ENCODE measurements around the gene ITGA8. TPM values are rescaled to one million over a fixed set of nuclear protein-coding genes. Genes with fewer than 3 reads are reported as not detected.
"Not testable (repeated sequence)": the region's sequence is repeated elsewhere in the genome, so short reads cannot be mapped to it uniquely, and the experiment has no call there.

ITGA8 gene
- total and polyA plus RNA-seq, 9 of the 15 experiments (the other 6 are each of a cell fraction or from before 2014, with no cell fraction given), result 0.01 to 0.07 (median 0.04) TPM; not detected in 5

DNA sequence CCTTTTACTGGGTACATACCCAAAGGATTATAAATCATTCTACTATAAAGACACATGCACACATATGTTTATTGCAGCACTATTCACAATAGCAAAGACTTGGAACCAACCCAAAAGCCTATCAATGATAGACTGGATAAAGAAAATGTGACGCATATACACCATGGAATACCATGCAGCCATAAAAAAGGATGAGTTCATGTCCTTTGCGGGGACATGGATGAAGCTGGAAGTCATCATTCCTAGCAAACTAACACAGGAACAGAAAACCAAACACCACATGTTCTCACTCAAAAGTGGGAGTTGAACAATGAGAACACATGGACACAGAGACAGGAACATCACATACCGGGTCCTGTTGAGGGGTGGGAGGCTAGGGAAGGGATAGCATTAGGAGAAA lies 88.5 kb downstream of the ITGA8 start:
- H3K79me2 ChIP-seq (ENCODE audit: control insufficient read depth, insufficient read depth, low read length); in situ Hi-C loops (cut with MboI); BruUV-seq (replicated peaks); H3K4me2 ChIP-seq (ENCODE audit: insufficient read depth, low read length); intact Hi-C loops (cut with micrococcal nuclease); POLR2A ChIA-PET; H3K4me1 ChIP-seq (replicated peaks in 1 of 2; ENCODE audit: control insufficient read depth in 2 of 2, insufficient read depth in 2 of 2, low read length in 2 of 2); H3K36me3 ChIP-seq (ENCODE audit: control insufficient read depth, insufficient read depth, low read length); H3K27me3 ChIP-seq (ENCODE audit: control insufficient read depth in 2 of 2, insufficient read depth in 2 of 2, low read length in 2 of 2); FAIRE-seq; H3K9me3 ChIP-seq (replicated peaks; ENCODE audit: control insufficient read depth, insufficient read depth, low read depth, low read length); H3K27ac ChIP-seq (ENCODE audit: extremely low read depth, low read depth, low read length); H4K20me1 ChIP-seq (replicated peaks; ENCODE audit: control insufficient read depth, insufficient read depth, low read length); H3K9ac ChIP-seq (ENCODE audit: insufficient read depth in 1 of 2, low read depth in 2 of 2, low read length in 2 of 2); H3K9me1 ChIP-seq (ENCODE audit: control insufficient read depth, insufficient read depth, low read length); ATAC-seq; DNase-seq (ENCODE audit: extremely low read depth in 1 of 4, low spot score in 3 of 4); H2AFZ ChIP-seq (ENCODE audit: low read depth, low read length); CTCF ChIA-PET (ENCODE audit: low intra/inter-chr PET ratio); H3K4me3 ChIP-seq: not testable (repeated sequence)
- WGBS (ENCODE audit: insufficient coverage, low coverage, missing lambda C conversion rate), result 11% methylated on average over 3 of the region's 3 CpGs
- TF ChIP-seq ZNF146 (CRISPR knock-in tag; IDR thresholded peaks at IDR 0.05; ENCODE audit: unreplicated experiment), result peak; percentile 82

DNA sequence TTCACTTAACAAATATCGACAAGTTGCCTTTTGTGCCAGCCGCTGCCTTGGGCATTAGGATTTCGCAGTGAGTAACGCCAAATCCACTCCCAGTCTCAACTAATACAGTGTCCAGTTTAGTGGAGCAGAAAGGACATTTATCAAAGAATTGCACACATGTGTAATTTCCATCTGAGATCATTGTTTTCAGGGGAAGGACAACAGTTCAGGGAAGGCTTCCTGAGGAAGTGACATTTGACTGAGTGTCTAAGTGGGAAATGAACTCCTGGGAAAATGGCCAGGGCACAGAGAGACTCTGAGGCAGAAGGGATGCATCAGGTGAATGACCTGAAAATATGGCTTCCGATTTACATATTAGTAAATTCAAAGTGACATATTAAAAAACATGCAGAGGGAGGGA lies 89.4 kb downstream of the ITGA8 start:
- H3K9me1 ChIP-seq (ENCODE audit: control insufficient read depth, insufficient read depth, low read length), result no peaks in the 10 kb centered on the region
- intact Hi-C loops (cut with micrococcal nuclease) (no loop called here), in situ Hi-C loops (cut with MboI) (no loop called here)
- POLR2A ChIA-PET, result no interaction called here
- no peak overlapping the region for H3K4me3 ChIP-seq
- ATAC-seq, result no peak
- no peak for DNase-seq (ENCODE audit: extremely low read depth in 1 of 4, low spot score in 3 of 4)
- 7% methylated on average over 5 of the region's 5 CpGs for WGBS (ENCODE audit: insufficient coverage, low coverage, missing lambda C conversion rate)
- no peak for FAIRE-seq
- TF ChIP-seq NONO (IDR thresholded peaks at IDR 0.05; ENCODE audit: low read depth in 2 of 2, low read length in 1 of 2) (no peak), TEAD2 (tag; IDR thresholded peaks at IDR 0.05) (no peak), GATAD2A (IDR thresholded peaks at IDR 0.05) (no peak), NCOR1 (IDR thresholded peaks at IDR 0.05) (no peak), SRSF7 (optimal IDR thresholded peaks at IDR 0.05; ENCODE audit: low read depth, low read length) (no peak), DNMT1 (IDR thresholded peaks at IDR 0.05) (no peak)
- TF ChIP-seq, protein P1, sequence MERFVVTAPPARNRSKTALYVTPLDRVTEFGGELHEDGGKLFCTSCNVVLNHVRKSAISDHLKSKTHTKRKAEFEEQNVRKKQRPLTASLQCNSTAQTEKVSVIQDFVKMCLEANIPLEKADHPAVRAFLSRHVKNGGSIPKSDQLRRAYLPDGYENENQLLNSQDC (CRISPR knock-in tag; IDR thresholded peaks at IDR 0.05), result no peak
- TF ChIP-seq, protein P2, sequence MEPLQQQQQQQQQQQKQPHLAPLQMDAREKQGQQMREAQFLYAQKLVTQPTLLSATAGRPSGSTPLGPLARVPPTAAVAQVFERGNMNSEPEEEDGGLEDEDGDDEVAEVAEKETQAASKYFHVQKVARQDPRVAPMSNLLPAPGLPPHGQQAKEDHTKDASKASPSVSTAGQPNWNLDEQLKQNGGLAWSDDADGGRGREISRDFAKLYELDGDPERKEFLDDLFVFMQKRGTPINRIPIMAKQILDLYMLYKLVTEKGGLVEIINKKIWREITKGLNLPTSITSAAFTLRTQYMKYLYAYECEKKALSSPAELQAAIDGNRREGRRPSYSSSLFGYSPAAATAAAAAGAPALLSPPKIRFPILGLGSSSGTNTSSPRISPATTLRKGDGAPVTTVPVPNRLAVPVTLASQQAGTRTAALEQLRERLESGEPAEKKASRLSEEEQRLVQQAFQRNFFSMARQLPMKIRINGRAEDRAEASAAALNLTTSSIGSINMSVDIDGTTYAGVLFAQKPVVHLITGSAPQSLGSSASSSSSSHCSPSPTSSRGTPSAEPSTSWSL (CRISPR knock-in tag; IDR thresholded peaks at IDR 0.05; ENCODE audit: borderline replicate concordance), result no peak
- H3K4me1 ChIP-seq (replicated peaks in 1 of 2; ENCODE audit: control insufficient read depth in 2 of 2, insufficient read depth in 2 of 2, low read length in 2 of 2), result peaks cover 0 to 5% of the 10 kb centered on the region in 2 experiments; a peak in 1 of 5 replicates
- no peak overlapping the region for H3K4me2 ChIP-seq (ENCODE audit: insufficient read depth, low read length)
- no TSS peak for BruUV-seq (replicated peaks)
- no peaks in the 10 kb centered on the region for H3K36me3 ChIP-seq (ENCODE audit: control insufficient read depth, insufficient read depth, low read length)
- H2AFZ ChIP-seq (ENCODE audit: low read depth, low read length), result no peak overlapping the region
- no peaks in the 10 kb centered on the region for H3K9me3 ChIP-seq (replicated peaks; ENCODE audit: control insufficient read depth, insufficient read depth, low read depth, low read length)
- CTCF ChIA-PET (ENCODE audit: low intra/inter-chr PET ratio), result no interaction called here
- no peak overlapping the region for H3K9ac ChIP-seq (ENCODE audit: insufficient read depth in 1 of 2, low read depth in 2 of 2, low read length in 2 of 2)
- H4K20me1 ChIP-seq (replicated peaks; ENCODE audit: control insufficient read depth, insufficient read depth, low read length), result no peaks in the 10 kb centered on the region
- H3K27ac ChIP-seq (ENCODE audit: extremely low read depth, low read depth, low read length), result no peak overlapping the region
- no peaks in the 10 kb centered on the region for H3K79me2 ChIP-seq (ENCODE audit: control insufficient read depth, insufficient read depth, low read length)
- H3K27me3 ChIP-seq (ENCODE audit: control insufficient read depth in 2 of 2, insufficient read depth in 2 of 2, low read length in 2 of 2), result no peaks in the 10 kb centered on the region
